Measurements from ENCODE around the gene VPS13D.
A peak's percentile ranks its signal among the peaks of the same experiment; 100 is the strongest.

DNA sequence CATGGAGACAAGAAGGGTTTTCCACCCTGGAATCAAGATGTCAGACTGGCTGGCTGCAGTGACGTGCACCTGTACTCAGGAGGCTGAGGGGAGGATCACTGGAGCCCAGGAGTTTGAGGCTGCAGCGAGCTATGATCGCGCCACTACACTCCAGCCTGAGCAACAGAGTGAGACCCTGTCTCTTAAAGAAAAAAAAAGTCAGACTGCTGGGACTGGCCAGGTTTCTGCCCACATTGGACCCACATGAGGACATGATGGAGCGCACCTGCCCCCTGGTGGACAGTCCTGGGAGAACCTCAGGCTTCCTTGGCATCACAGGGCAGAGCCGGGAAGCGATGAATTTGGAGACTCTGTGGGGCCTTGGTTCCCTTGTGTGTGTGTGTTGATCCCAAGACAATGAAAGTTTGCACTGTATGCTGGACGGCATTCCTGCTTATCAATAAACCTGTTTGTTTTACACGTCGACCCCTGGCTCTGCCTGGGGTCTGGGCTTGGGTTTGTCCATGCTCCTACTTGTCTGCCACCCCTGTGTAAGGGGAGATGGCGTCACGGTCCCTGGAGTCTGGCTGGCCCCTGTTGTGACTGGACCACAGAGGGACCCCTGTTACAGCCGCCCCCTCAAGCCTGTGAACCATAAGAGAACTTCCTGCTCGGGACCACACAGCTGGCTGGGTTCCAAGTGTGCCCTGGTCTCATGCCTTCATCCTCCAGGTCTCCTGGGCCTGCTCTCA is 20.9 kb upstream of the VPS13D start:
- TF ChIP-seq, protein P1, sequence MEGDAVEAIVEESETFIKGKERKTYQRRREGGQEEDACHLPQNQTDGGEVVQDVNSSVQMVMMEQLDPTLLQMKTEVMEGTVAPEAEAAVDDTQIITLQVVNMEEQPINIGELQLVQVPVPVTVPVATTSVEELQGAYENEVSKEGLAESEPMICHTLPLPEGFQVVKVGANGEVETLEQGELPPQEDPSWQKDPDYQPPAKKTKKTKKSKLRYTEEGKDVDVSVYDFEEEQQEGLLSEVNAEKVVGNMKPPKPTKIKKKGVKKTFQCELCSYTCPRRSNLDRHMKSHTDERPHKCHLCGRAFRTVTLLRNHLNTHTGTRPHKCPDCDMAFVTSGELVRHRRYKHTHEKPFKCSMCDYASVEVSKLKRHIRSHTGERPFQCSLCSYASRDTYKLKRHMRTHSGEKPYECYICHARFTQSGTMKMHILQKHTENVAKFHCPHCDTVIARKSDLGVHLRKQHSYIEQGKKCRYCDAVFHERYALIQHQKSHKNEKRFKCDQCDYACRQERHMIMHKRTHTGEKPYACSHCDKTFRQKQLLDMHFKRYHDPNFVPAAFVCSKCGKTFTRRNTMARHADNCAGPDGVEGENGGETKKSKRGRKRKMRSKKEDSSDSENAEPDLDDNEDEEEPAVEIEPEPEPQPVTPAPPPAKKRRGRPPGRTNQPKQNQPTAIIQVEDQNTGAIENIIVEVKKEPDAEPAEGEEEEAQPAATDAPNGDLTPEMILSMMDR (IDR thresholded peaks at IDR 0.05 in 2 of 3, conservative IDR thresholded peaks at IDR 0.05 in 1 of 3; ENCODE audit: borderline replicate concordance in 1 of 3, insufficient read depth in 1 of 3, low read depth in 2 of 3, low read length in 2 of 3): peak; percentile 81 to 97 (median 91)
- TF ChIP-seq POLR2AphosphoS5 (IDR thresholded peaks at IDR 0.05; ENCODE audit: low read depth, low read length): no peak
- TF ChIP-seq POLR2A (IDR thresholded peaks at IDR 0.05; ENCODE audit: borderline replicate concordance, extremely low read depth, insufficient read depth, insufficient read length): no peak
- no peak for TF ChIP-seq EZH2phosphoT487 (IDR thresholded peaks at IDR 0.05; ENCODE audit: borderline replicate concordance)

Data from HCT116 (cell line).